HUES64 (cell line): ENCODE data around the gene GSKIP.

Experiments
- H3K27ac ChIP-seq: 2 replicates; pipeline ENCODE4 v1.7.0; 2013; ENCODE audit warnings: low read depth, low read length, inconsistent platforms
- H3K27me3 ChIP-seq: 2 replicates; pipeline ENCODE4 v1.6.1; 2013; ENCODE audit warnings: mild to moderate bottlenecking, low read length; ENCODE audit not compliant: insufficient read depth
- H3K36me3 ChIP-seq: 2 replicates; pipeline ENCODE4 v1.6.1; 2013; ENCODE audit warnings: mild to moderate bottlenecking, low read length; ENCODE audit not compliant: insufficient read depth
- H3K4me1 ChIP-seq: 2 replicates; pipeline ENCODE4 v1.6.1; 2013; ENCODE audit warnings: mild to moderate bottlenecking, low read length, moderate library complexity; ENCODE audit not compliant: insufficient read depth
- H3K4me3 ChIP-seq: 2 replicates; pipeline ENCODE4 v1.5.1; 2013; ENCODE audit warnings: mild to moderate bottlenecking, low read length, moderate library complexity
- H3K9ac ChIP-seq: 2 replicates; pipeline ENCODE4 v1.6.1; 2013; ENCODE audit warnings: mild to moderate bottlenecking, low read depth, low read length
- H3K9me3 ChIP-seq: 2 replicates; pipeline ENCODE4 v1.6.1; 2013; ENCODE audit warnings: low read depth, low read length; ENCODE audit not compliant: insufficient read depth
- WGBS: fragments of 150-250, 120-280 bp; methylation state at CpG from one replicate; pipeline ENCODE4 v1.1.7; 2013; ENCODE audit warnings: missing lambda C conversion rate; 5-methylcytosine and 5-hydroxymethylcytosine counted together

Gene GSKIP

GRCh38 chr14:96418075-96418474, 54.7 kb downstream of the GSKIP start:
- H3K27me3 ChIP-seq = no peaks in the 10 kb centered on the region
- no peaks in the 10 kb centered on the region for H3K4me1 ChIP-seq
- no peak overlapping the region for H3K4me3 ChIP-seq
- no peaks in the 10 kb centered on the region for H3K36me3 ChIP-seq
- H3K27ac ChIP-seq = no peak overlapping the region
- no peaks in the 10 kb centered on the region for H3K9me3 ChIP-seq
- no peak overlapping the region for H3K9ac ChIP-seq
- WGBS = 96% methylated on average over 4 of the region's 4 CpGs

- Histone ChIP-seq H3K36me3 (no peaks in the 10 kb centered on the region), H3K4me1 (no peaks in the 10 kb centered on the region)
Measured at GRCh38 chr14:96421236-96421635, 57.9 kb downstream of the GSKIP start.

GRCh38 chr14:96422992-96423391, 59.7 kb downstream of the GSKIP start:
- 93% methylated on average over 5 of the region's 5 CpGs for WGBS
- H3K36me3 ChIP-seq = no peaks in the 10 kb centered on the region
- no peak overlapping the region for H3K9ac ChIP-seq
- H3K4me3 ChIP-seq = no peak overlapping the region
- no peaks in the 10 kb centered on the region for H3K9me3 ChIP-seq
- H3K27me3 ChIP-seq = no peaks in the 10 kb centered on the region
- H3K4me1 ChIP-seq = no peaks in the 10 kb centered on the region
- no peak overlapping the region for H3K27ac ChIP-seq

More at GRCh38 chr14:96421236-96421635, 57.9 kb downstream of the GSKIP start:
- Histone ChIP-seq H3K9ac (no peak overlapping the region), H3K27ac (no peak overlapping the region), H3K9me3 (no peaks in the 10 kb centered on the region), H3K27me3 (no peaks in the 10 kb centered on the region), H3K4me3 (no peak overlapping the region)
- WGBS = 93% methylated on average over 6 of the region's 6 CpGs

GRCh38 chr14:96423446-96424108, 60.3 kb downstream of the GSKIP start:
- Histone ChIP-seq H3K36me3 (no peaks in the 10 kb centered on the region), H3K9ac (no peak overlapping the region), H3K4me3 (no peak overlapping the region)

GRCh38 chr14:96424109-96424989, 61.0 kb downstream of the GSKIP start:
- Histone ChIP-seq H3K4me1 (no peaks in the 10 kb centered on the region), H3K27me3 (no peaks in the 10 kb centered on the region), H3K36me3 (no peaks in the 10 kb centered on the region), H3K4me3 (no peak overlapping the region), H3K27ac (no peak overlapping the region), H3K9me3 (no peaks in the 10 kb centered on the region), H3K9ac (no peak overlapping the region)
- WGBS = 79% methylated on average over 30 of the region's 33 CpGs

More at GRCh38 chr14:96423446-96424108, 60.3 kb downstream of the GSKIP start:
- H3K9me3 ChIP-seq = no peaks in the 10 kb centered on the region
- no peaks in the 10 kb centered on the region for H3K27me3 ChIP-seq
- 93% methylated on average over 25 of the region's 25 CpGs for WGBS
- no peak overlapping the region for H3K27ac ChIP-seq
- no peaks in the 10 kb centered on the region for H3K4me1 ChIP-seq

GRCh38 chr14:96434040-96434439, 70.7 kb downstream of the GSKIP start:
- WGBS = 95% methylated on average over 4 of the region's 4 CpGs
- Histone ChIP-seq H3K4me3 (no peak overlapping the region), H3K9ac (no peak overlapping the region), H3K36me3 (no peaks in the 10 kb centered on the region), H3K27me3 (no peaks in the 10 kb centered on the region), H3K4me1 (no peaks in the 10 kb centered on the region), H3K9me3 (no peaks in the 10 kb centered on the region), H3K27ac (no peak overlapping the region)
